ES-I3 (cell line): ENCODE measurements around the gene RBM44.
"Not testable (repeated sequence)": the region's sequence is repeated elsewhere in the genome, so short reads cannot be mapped to it uniquely, and the experiment has no call there.

ENCODE experiments used
- H3K36me3 ChIP-seq: 2 replicates; pipeline ENCODE4 v1.6.1; 2013; ENCODE audit warnings: mild to moderate bottlenecking, low read length, control low read depth, moderate library complexity; ENCODE audit not compliant: insufficient read depth
- H3K4me1 ChIP-seq: 2 replicates; pipeline ENCODE4 v1.6.1; 2013; ENCODE audit warnings: mild to moderate bottlenecking, control low read depth, low read length; ENCODE audit not compliant: insufficient read depth
- H3K9ac ChIP-seq: 2 replicates; pipeline ENCODE4 v1.6.1; 2013; ENCODE audit warnings: low read depth, mild to moderate bottlenecking, low read length, moderate library complexity
- H3K9me3 ChIP-seq: 2 replicates; pipeline ENCODE4 v1.6.1; 2013; ENCODE audit warnings: mild to moderate bottlenecking, low read length, moderate library complexity; ENCODE audit not compliant: control insufficient read depth, insufficient read depth

The RBM44 gene

GRCh38 chr2:237763812-237764211 lies 34.8 kb upstream of the RBM44 start:
- peaks cover 13% of the 10 kb centered on the region for H3K36me3 ChIP-seq
- no peaks in the 10 kb centered on the region for H3K9me3 ChIP-seq
- no peaks in the 10 kb centered on the region for H3K4me1 ChIP-seq
- no peak overlapping the region for H3K9ac ChIP-seq

GRCh38 chr2:237765122-237765521 lies 33.5 kb upstream of the RBM44 start:
- not testable (repeated sequence) for H3K4me1 ChIP-seq, H3K9me3 ChIP-seq, H3K9ac ChIP-seq
- peaks cover 14% of the 10 kb centered on the region for H3K36me3 ChIP-seq

GRCh38 chr2:237765875-237766274 lies 32.7 kb upstream of the RBM44 start:
- H3K36me3 ChIP-seq: peaks cover 8% of the 10 kb centered on the region; the same call in 1 of the 2 replicates
- no peak overlapping the region for H3K9ac ChIP-seq
- H3K9me3 ChIP-seq: no peaks in the 10 kb centered on the region
- no peaks in the 10 kb centered on the region for H3K4me1 ChIP-seq

GRCh38 chr2:237766340-237766739 lies 32.2 kb upstream of the RBM44 start:
- H3K36me3 ChIP-seq: peaks cover 8% of the 10 kb centered on the region; the same call in 1 of the 2 replicates
- H3K9me3 ChIP-seq: no peaks in the 10 kb centered on the region
- no peak overlapping the region for H3K9ac ChIP-seq
- H3K4me1 ChIP-seq: no peaks in the 10 kb centered on the region

GRCh38 chr2:237772513-237772912 lies 26.1 kb upstream of the RBM44 start:
- H3K9me3 ChIP-seq: no peaks in the 10 kb centered on the region; the same call in 1 of the 2 replicates
- H3K4me1 ChIP-seq: no peaks in the 10 kb centered on the region
- H3K9ac ChIP-seq: no peak overlapping the region
- peaks cover 15% of the 10 kb centered on the region for H3K36me3 ChIP-seq

- Histone ChIP-seq H3K9ac (no peak overlapping the region), H3K9me3 (no peaks in the 10 kb centered on the region; the same call in 1 of the 2 replicates), H3K4me1 (no peaks in the 10 kb centered on the region), H3K36me3 (peaks cover 15% of the 10 kb centered on the region)
Measured at GRCh38 chr2:237773826-237774225, 24.8 kb upstream of the RBM44 start.

GRCh38 chr2:237774811-237775553 lies 23.6 kb upstream of the RBM44 start:
- H3K36me3 ChIP-seq: peaks cover 13% of the 10 kb centered on the region
- H3K9ac ChIP-seq: no peak overlapping the region
- no peaks in the 10 kb centered on the region; the same call in 1 of the 2 replicates for H3K9me3 ChIP-seq
- H3K4me1 ChIP-seq: no peaks in the 10 kb centered on the region

GRCh38 chr2:237779521-237779920 lies 19.1 kb upstream of the RBM44 start:
- Histone ChIP-seq H3K4me1 (no peaks in the 10 kb centered on the region), H3K36me3 (peaks cover 24% of the 10 kb centered on the region), H3K9ac (no peak overlapping the region), H3K9me3 (no peaks in the 10 kb centered on the region; the same call in 1 of the 2 replicates)

- Histone ChIP-seq H3K36me3 (peaks cover 16% of the 10 kb centered on the region; the same call in 1 of the 2 replicates), H3K4me1 (no peaks in the 10 kb centered on the region), H3K9me3 (peaks cover 13% of the 10 kb centered on the region), H3K9ac (no peak overlapping the region)
Measured at GRCh38 chr2:237782181-237782580, 16.4 kb upstream of the RBM44 start.

GRCh38 chr2:237783678-237784077 lies 14.9 kb upstream of the RBM44 start:
- Histone ChIP-seq H3K36me3 (peaks cover 16% of the 10 kb centered on the region; the same call in 1 of the 2 replicates), H3K9me3 (peaks cover 16% of the 10 kb centered on the region)
- H3K4me1 ChIP-seq, H3K9ac ChIP-seq: not testable (repeated sequence)

- Histone ChIP-seq H3K4me1 (no peaks in the 10 kb centered on the region), H3K9me3 (peaks cover 16% of the 10 kb centered on the region), H3K9ac (no peak overlapping the region), H3K36me3 (peaks cover 4% of the 10 kb centered on the region; the same call in 1 of the 2 replicates)
Measured at GRCh38 chr2:237786936-237787335, 11.6 kb upstream of the RBM44 start.

- Histone ChIP-seq H3K4me1 (no peaks in the 10 kb centered on the region), H3K9ac (no peak overlapping the region), H3K9me3 (peaks cover 13% of the 10 kb centered on the region), H3K36me3 (no peaks in the 10 kb centered on the region; the same call in 1 of the 2 replicates)
Measured at GRCh38 chr2:237790353-237790752, 8.2 kb upstream of the RBM44 start.

GRCh38 chr2:237791977-237792727 lies 6.4 kb upstream of the RBM44 start:
- Histone ChIP-seq H3K9me3 (peaks cover 4% of the 10 kb centered on the region; the same call in 1 of the 2 replicates), H3K9ac (no peak overlapping the region), H3K36me3 (no peaks in the 10 kb centered on the region), H3K4me1 (no peaks in the 10 kb centered on the region)

- Histone ChIP-seq H3K4me1 (no peaks in the 10 kb centered on the region), H3K36me3 (no peaks in the 10 kb centered on the region), H3K9me3 (no peaks in the 10 kb centered on the region), H3K9ac (no peak overlapping the region)
Measured at GRCh38 chr2:237797253-237797652, 1.3 kb upstream of the RBM44 start.

- H3K36me3 ChIP-seq: no peaks in the 10 kb centered on the region; the same call in 1 of the 2 replicates
- H3K9me3 ChIP-seq: no peaks in the 10 kb centered on the region
- H3K9ac ChIP-seq: no peak overlapping the region
- no peaks in the 10 kb centered on the region for H3K4me1 ChIP-seq
Measured at GRCh38 chr2:237799060-237799428, 465 bp downstream of the RBM44 start.
